ENCODE results near the gene ZNF638.

- TF ChIP-seq POLR2AphosphoS5 (IDR thresholded peaks at IDR 0.05; ENCODE audit: low read depth, low read length), result no peak
- TF ChIP-seq TAF1 (IDR thresholded peaks at IDR 0.05; ENCODE audit: borderline replicate concordance, insufficient read depth, low read length), result no peak
- no peak for TF ChIP-seq REST (IDR thresholded peaks at IDR 0.05; ENCODE audit: insufficient read depth in 1 of 2, low read depth in 2 of 2, low read length in 2 of 2)
- no peak for TF ChIP-seq SIN3A (IDR thresholded peaks at IDR 0.05; ENCODE audit: borderline replicate concordance, insufficient read depth, low read length)
Measured at GRCh38 chr2:71457923-71458322, 126.3 kb downstream of the ZNF638 start.
